GM12873 (cell line): ENCODE data around the gene ERN2.

Experiments used
- CTCF ChIP-seq: IDR thresholded peaks from 2 replicates; pipeline ENCODE4 v1.5.1; 2012; ENCODE audit warnings: low read depth, mild to moderate bottlenecking, moderate library complexity, low read length, control low read depth; ENCODE audit not compliant: insufficient read depth; ENCODE audit errors: missing control alignments

ERN2 gene

DNA sequence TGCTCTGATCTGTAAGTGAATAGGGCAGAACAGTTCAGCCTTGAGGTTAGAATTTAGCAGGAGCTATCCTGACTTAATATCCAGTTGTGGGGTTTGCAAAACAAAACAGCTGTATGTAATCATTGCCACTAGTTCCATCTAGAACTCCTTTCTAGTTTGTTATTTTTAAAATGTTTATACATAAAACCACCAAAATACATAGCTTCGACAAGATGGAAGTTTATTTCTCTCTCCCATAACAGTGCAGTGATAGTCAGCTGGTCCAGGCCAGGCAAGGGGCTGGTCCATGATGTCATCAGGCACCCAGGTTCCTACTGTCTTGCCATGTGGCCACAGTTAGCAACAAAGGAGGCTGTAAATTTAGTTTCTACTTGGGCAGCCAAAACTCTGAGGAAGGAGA lies 44.8 kb downstream of the ERN2 start:
- TF ChIP-seq CTCF = no peak

- TF ChIP-seq CTCF = no peak
Observed at GRCh38 chr16:23667355-23667659, 45.7 kb downstream of the ERN2 start.

GRCh38 chr16:23666571-23667354 lies 46.3 kb downstream of the ERN2 start:
- TF ChIP-seq CTCF = no peak

DNA sequence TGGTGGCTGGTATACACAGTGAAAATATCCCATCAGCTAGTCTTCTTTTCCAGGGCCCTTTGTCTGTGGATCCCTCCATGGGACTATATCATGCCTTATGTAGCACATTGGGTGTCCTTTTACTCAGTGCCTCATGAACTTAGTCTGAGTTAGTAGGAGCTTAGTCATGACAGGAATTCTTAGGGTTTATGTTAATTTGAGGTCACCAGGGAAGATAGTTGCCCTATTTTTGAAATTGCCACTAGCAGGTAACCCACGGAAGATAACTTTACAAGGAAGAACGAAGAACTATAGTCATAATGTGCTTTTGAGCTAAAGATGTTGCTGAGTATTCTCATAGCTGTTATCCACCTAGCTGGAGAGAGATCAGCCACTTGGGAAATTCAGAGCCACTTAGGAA lies 49.1 kb downstream of the ERN2 start:
- TF ChIP-seq CTCF = no peak

DNA sequence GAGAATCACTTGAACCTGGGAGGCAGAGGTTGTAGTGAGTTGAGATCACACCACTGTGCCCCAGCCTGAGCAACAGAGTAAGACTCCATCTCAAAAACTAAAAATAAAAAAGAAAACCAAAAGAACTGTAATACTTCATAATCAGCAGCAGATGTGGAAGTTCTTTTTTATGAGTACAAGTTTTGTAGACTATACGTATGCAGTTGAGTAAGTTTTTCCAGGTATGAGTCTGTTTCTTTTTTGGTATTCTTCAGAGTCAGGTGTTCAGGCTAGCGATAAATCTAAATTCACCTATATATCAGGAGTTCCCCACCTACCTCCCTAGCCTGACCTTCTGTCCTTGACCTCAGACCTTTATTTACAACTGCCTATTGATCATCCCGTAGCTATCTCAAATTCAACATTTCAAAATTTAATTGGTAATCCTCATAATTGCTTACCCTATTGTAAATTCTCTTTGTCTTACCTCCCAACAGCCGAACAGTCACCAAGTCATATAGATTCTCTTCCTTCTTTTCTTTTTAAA lies 61.0 kb downstream of the ERN2 start:
- no peak for TF ChIP-seq CTCF

DNA sequence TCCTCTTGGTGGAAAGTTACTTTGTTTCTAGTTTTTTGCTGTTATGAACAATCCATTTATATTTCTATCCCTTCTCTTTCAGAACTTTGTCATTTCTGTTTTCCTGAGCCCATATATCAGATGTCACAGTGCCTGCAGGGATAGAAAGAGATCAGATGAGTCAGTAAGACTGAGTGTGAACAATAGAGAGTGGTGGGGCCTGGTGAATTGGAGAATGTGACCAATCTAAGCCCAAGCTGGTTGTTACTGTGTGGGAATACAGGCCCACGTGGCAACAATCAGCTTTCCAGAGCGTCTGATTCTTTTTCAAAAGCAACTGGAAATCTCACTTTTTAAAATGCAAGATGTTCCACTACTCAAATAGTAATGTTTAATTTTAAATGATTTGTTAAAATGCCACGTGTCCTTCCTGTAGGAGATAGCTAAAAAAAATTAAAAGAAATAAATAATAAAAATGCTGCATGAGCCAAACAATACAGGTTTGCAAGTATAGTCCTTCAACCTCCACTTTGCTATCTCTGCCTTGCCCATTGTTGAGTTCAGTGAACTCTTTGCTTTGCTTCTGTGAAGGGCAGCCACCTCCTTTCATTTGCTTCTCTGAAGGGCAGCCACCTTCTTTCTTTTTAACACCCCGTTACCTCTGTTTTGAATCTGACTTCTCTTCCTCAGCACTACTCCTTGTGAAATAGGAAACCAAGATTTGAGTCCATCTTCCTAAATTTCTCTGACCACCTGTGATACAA lies 62.2 kb downstream of the ERN2 start:
- no peak for TF ChIP-seq CTCF

- TF ChIP-seq CTCF = no peak
Observed at GRCh38 chr16:23642246-23642774, 70.7 kb downstream of the ERN2 start.
